Liver (tissue), 3 donors: ENCODE results near the gene GAS2L1.

Source experiments
- EGR1 ChIP-seq, 2 donors: IDR thresholded peaks; 2 replicates each; pipeline ENCODE4 v1.6.1; 2016 to 2018; ENCODE audit warnings: antibody characterized with exemption in 2 of 2, low read depth in 2 of 2
- FOXA1 ChIP-seq: IDR thresholded peaks from 2 replicates; pipeline ENCODE4 v1.6.1; 2016; ENCODE audit warnings: antibody characterized with exemption
- GABPA ChIP-seq, 2 donors: IDR thresholded peaks in 1 of 2; conservative IDR thresholded peaks in 1 of 2; 2 replicates each; pipeline ENCODE4 v1.6.1; 2016; ENCODE audit warnings: antibody characterized with exemption in 2 of 2, mild to moderate bottlenecking in 1 of 2, moderate library complexity in 1 of 2
- HNF4A ChIP-seq, 2 donors: conservative IDR thresholded peaks; 2 replicates each; pipeline ENCODE4 v1.6.1; 2016; ENCODE audit warnings: antibody characterized with exemption in 2 of 2, mild to moderate bottlenecking in 2 of 2
- JUND ChIP-seq, 2 donors: IDR thresholded peaks; 2 replicates each; pipeline ENCODE4 v1.6.1; 2016; ENCODE audit warnings: antibody characterized with exemption in 2 of 2
- RAD21 ChIP-seq, 2 donors: IDR thresholded peaks; 2 replicates each; pipeline ENCODE4 v1.6.1; 2016; ENCODE audit warnings: antibody characterized with exemption in 2 of 2, mild to moderate bottlenecking in 2 of 2
- SP1 ChIP-seq: IDR thresholded peaks from 2 replicates; pipeline ENCODE4 v1.6.1; 2018; ENCODE audit warnings: antibody characterized with exemption, mild to moderate bottlenecking
- TAF1 ChIP-seq: conservative IDR thresholded peaks from 2 replicates; pipeline ENCODE4 v1.6.1; 2016; ENCODE audit warnings: antibody characterized with exemption, mild to moderate bottlenecking
- YY1 ChIP-seq: IDR thresholded peaks from 2 replicates; pipeline ENCODE4 v1.6.1; 2016; ENCODE audit warnings: antibody characterized with exemption, mild to moderate bottlenecking
- TF ChIP-seq, protein P1 (sequence below): fragments of 150-350 bp; IDR thresholded peaks from 2 replicates; pipeline ENCODE4 v1.5.1; 2017; ENCODE audit warnings: improper control_type of control experiment, low read depth, low read length; ENCODE audit not compliant: missing input control
- TF ChIP-seq, protein P2 (sequence below): IDR thresholded peaks from 2 replicates; pipeline ENCODE4 v1.6.1; 2016; ENCODE audit warnings: antibody characterized with exemption
- TF ChIP-seq, protein P3 (sequence below): IDR thresholded peaks from 2 replicates; pipeline ENCODE4 v1.6.1; 2016; ENCODE audit warnings: antibody characterized with exemption, mild to moderate bottlenecking
- donor health status: healthy.
- donor health status: healthy.

DNA sequence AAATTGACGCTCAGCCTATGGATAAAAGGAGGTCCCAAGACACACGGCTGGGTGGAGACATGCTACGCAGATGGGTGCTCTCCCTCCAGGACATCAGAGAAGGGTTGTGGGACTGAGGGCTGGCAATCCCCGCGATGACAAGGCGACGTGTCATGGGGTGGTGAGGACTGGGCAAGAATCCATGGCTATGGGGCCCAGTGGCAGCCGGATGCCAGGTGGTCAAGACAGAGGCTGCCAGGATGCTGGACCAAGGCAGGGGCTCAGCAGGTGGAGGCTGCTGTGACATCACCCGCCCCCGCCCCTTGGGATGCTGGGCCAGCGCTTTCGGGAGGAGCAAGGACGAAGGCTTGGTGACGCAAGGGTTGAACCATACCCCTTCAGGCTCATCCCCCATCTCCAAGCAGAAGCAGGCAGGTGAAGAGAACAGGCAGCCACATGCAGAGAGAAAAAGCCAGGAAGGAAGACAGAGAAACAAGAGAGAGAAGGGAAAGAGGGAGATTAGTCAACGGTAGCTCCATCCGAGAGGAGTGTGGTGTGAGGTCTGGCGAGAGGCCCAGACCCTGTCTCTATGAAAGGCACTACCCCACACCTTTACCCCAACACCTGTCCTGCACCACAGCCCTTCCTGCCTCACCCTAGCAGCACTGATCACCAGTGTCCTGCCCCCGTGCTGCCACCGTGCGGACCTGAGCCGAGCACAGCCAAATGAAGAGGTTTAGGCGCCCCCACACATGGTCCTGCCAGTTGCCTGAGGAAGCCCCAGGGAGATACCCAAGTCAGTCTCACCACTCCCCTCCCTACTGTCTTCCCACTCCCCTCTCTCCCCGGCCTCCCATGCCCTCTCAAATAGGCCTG, 33.2 kb downstream of the GAS2L1 start:
- TF ChIP-seq FOXA1, result no peak
- no peak for TF ChIP-seq RAD21 (IDR thresholded peaks at IDR 0.05)
- TF ChIP-seq, protein P1, sequence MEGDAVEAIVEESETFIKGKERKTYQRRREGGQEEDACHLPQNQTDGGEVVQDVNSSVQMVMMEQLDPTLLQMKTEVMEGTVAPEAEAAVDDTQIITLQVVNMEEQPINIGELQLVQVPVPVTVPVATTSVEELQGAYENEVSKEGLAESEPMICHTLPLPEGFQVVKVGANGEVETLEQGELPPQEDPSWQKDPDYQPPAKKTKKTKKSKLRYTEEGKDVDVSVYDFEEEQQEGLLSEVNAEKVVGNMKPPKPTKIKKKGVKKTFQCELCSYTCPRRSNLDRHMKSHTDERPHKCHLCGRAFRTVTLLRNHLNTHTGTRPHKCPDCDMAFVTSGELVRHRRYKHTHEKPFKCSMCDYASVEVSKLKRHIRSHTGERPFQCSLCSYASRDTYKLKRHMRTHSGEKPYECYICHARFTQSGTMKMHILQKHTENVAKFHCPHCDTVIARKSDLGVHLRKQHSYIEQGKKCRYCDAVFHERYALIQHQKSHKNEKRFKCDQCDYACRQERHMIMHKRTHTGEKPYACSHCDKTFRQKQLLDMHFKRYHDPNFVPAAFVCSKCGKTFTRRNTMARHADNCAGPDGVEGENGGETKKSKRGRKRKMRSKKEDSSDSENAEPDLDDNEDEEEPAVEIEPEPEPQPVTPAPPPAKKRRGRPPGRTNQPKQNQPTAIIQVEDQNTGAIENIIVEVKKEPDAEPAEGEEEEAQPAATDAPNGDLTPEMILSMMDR, result no peak
- TF ChIP-seq JUND (IDR thresholded peaks at IDR 0.05), result no peak
- no peak for TF ChIP-seq SP1
- no peak for TF ChIP-seq YY1
- TF ChIP-seq EGR1 (IDR thresholded peaks at IDR 0.05; ENCODE audit: low read depth in 2 of 2), result no peak
- TF ChIP-seq, protein P2, sequence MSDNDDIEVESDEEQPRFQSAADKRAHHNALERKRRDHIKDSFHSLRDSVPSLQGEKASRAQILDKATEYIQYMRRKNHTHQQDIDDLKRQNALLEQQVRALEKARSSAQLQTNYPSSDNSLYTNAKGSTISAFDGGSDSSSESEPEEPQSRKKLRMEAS, result no peak
- TF ChIP-seq TAF1, result no peak
- no peak for TF ChIP-seq GABPA (IDR thresholded peaks at IDR 0.05 in 1 of 2, conservative IDR thresholded peaks at IDR 0.05 in 1 of 2)
- TF ChIP-seq, protein P3, sequence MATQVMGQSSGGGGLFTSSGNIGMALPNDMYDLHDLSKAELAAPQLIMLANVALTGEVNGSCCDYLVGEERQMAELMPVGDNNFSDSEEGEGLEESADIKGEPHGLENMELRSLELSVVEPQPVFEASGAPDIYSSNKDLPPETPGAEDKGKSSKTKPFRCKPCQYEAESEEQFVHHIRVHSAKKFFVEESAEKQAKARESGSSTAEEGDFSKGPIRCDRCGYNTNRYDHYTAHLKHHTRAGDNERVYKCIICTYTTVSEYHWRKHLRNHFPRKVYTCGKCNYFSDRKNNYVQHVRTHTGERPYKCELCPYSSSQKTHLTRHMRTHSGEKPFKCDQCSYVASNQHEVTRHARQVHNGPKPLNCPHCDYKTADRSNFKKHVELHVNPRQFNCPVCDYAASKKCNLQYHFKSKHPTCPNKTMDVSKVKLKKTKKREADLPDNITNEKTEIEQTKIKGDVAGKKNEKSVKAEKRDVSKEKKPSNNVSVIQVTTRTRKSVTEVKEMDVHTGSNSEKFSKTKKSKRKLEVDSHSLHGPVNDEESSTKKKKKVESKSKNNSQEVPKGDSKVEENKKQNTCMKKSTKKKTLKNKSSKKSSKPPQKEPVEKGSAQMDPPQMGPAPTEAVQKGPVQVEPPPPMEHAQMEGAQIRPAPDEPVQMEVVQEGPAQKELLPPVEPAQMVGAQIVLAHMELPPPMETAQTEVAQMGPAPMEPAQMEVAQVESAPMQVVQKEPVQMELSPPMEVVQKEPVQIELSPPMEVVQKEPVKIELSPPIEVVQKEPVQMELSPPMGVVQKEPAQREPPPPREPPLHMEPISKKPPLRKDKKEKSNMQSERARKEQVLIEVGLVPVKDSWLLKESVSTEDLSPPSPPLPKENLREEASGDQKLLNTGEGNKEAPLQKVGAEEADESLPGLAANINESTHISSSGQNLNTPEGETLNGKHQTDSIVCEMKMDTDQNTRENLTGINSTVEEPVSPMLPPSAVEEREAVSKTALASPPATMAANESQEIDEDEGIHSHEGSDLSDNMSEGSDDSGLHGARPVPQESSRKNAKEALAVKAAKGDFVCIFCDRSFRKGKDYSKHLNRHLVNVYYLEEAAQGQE, result no peak
- TF ChIP-seq HNF4A (conservative IDR thresholded peaks at IDR 0.05), result no peak
